Measurements from ENCODE around the gene PTPN2.

DNA sequence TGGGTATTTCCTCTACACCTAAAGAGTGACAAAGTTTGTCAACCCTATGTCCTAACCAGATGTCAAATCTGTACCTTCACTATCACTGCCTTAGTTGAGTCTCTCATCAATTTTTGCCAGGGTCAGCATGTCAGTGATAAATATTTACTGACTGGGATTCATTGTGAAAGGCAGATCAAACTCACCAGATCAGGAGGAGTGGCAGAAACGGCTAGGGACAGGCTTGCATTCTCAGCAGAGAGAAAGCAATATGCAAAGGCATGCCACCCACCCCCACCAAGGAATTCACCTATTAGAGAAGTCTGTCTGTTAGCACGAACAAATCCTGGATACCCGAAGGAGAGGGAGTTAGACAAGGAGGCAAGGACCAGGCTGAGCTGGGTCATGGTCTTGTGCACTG, 62.6 kb downstream of the PTPN2 start:
- TF ChIP-seq MYC (IDR thresholded peaks at IDR 0.05; ENCODE audit: borderline replicate concordance, low read length) = no peak
- no peak for TF ChIP-seq SMC3 (IDR thresholded peaks at IDR 0.05)
- no peak for TF ChIP-seq POLR2A (IDR thresholded peaks at IDR 0.05; ENCODE audit: low read length)
- TF ChIP-seq, protein P1, sequence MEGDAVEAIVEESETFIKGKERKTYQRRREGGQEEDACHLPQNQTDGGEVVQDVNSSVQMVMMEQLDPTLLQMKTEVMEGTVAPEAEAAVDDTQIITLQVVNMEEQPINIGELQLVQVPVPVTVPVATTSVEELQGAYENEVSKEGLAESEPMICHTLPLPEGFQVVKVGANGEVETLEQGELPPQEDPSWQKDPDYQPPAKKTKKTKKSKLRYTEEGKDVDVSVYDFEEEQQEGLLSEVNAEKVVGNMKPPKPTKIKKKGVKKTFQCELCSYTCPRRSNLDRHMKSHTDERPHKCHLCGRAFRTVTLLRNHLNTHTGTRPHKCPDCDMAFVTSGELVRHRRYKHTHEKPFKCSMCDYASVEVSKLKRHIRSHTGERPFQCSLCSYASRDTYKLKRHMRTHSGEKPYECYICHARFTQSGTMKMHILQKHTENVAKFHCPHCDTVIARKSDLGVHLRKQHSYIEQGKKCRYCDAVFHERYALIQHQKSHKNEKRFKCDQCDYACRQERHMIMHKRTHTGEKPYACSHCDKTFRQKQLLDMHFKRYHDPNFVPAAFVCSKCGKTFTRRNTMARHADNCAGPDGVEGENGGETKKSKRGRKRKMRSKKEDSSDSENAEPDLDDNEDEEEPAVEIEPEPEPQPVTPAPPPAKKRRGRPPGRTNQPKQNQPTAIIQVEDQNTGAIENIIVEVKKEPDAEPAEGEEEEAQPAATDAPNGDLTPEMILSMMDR (IDR thresholded peaks at IDR 0.05) = no peak
- no peak for TF ChIP-seq HEYL (CRISPR knock-in tag; IDR thresholded peaks at IDR 0.05)
- no peak for TF ChIP-seq PBX3 (IDR thresholded peaks at IDR 0.05)
- no peak for TF ChIP-seq KDM1A (IDR thresholded peaks at IDR 0.05; ENCODE audit: low read depth)
- TF ChIP-seq CHD2 (IDR thresholded peaks at IDR 0.05; ENCODE audit: low read length, partially characterized antibody) = no peak
- TF ChIP-seq ESRRA (IDR thresholded peaks at IDR 0.05; ENCODE audit: borderline replicate concordance, low read length) = no peak
